GM23248 (cell line): ENCODE measurements around the gene TM9SF1. TPM values are rescaled to one million over a fixed set of nuclear protein-coding genes. Genes with fewer than 3 reads are reported as not detected.

ENCODE experiments used
- DNase-seq: peaks from one replicate; pipeline ENCODE4 v3.0.0-alpha.2; 2015
- H2AFZ ChIP-seq: fragments of 200-600 bp; sonication (generic); 2 replicates; pipeline ENCODE4 v1.6.1; 2016; ENCODE audit warnings: antibody characterized with exemption
- H3F3A ChIP-seq: fragments of 200-600 bp; sonication (generic); 2 replicates; pipeline ENCODE4 v1.6.1; 2016; ENCODE audit warnings: mild to moderate bottlenecking, antibody characterized with exemption, mixed run types; ENCODE audit not compliant: insufficient read depth
- H3K27ac ChIP-seq: fragments of 200-600 bp; sonication (generic); 2 replicates; pipeline ENCODE4 v1.5.1; 2016; ENCODE audit warnings: mild to moderate bottlenecking
- H3K27me3 ChIP-seq: fragments of 200-600 bp; sonication (generic); replicated peaks from 2 replicates; pipeline ENCODE4 v1.6.1; 2016; ENCODE audit warnings: mild to moderate bottlenecking; ENCODE audit not compliant: insufficient read depth
- H3K36me3 ChIP-seq: fragments of 200-600 bp; sonication (generic); 2 replicates; pipeline ENCODE4 v1.6.1; 2016; ENCODE audit warnings: low read depth, mild to moderate bottlenecking
- H3K4me1 ChIP-seq: fragments of 200-600 bp; sonication (generic); 2 replicates; pipeline ENCODE4 v1.6.1; 2016; ENCODE audit warnings: mild to moderate bottlenecking; ENCODE audit not compliant: insufficient read depth
- H3K4me2 ChIP-seq: fragments of 200-600 bp; sonication (generic); one replicate; pipeline ENCODE4 v1.6.1; 2016; ENCODE audit warnings: mild to moderate bottlenecking; ENCODE audit not compliant: unreplicated experiment
- H3K4me3 ChIP-seq: fragments of 200-600 bp; sonication (generic); 2 replicates; pipeline ENCODE4 v1.5.1; 2016; ENCODE audit warnings: mild to moderate bottlenecking
- H3K79me2 ChIP-seq: fragments of 200-600 bp; sonication (generic); 2 replicates; pipeline ENCODE4 v1.6.1; 2016; ENCODE audit warnings: mild to moderate bottlenecking; ENCODE audit not compliant: insufficient read depth
- H3K9ac ChIP-seq: fragments of 200-600 bp; sonication (generic); 2 replicates; pipeline ENCODE4 v1.6.1; 2016; ENCODE audit warnings: mild to moderate bottlenecking
- H3K9me2 ChIP-seq: fragments of 200-600 bp; sonication (generic); 2 replicates; pipeline ENCODE4 v1.6.1; 2016; ENCODE audit warnings: mixed run types, mild to moderate bottlenecking, moderate library complexity; ENCODE audit not compliant: insufficient read depth
- H3K9me3 ChIP-seq: fragments of 200-600 bp; sonication (generic); one replicate; pipeline ENCODE4 v1.6.1; 2017; ENCODE audit warnings: low read depth
- H4K20me1 ChIP-seq: fragments of 200-600 bp; sonication (generic); 2 replicates; pipeline ENCODE4 v1.6.0; 2016; ENCODE audit not compliant: insufficient read depth
- EZH2 ChIP-seq: fragments of 200-600 bp; sonication (generic); IDR thresholded peaks from 2 replicates; pipeline ENCODE4 v1.6.1; 2018; ENCODE audit warnings: antibody characterized with exemption, mild to moderate bottlenecking; ENCODE audit not compliant: insufficient read depth, poor library complexity, severe bottlenecking
- EZH2phosphoT487 ChIP-seq: fragments of 200-600 bp; sonication (generic); IDR thresholded peaks from 2 replicates; pipeline ENCODE4 v1.6.1; 2018; ENCODE audit warnings: antibody characterized with exemption, moderate library complexity, mild to moderate bottlenecking, low read depth; ENCODE audit not compliant: insufficient read depth
- WGBS, 2 experiments: methylation state at CpG; one replicate each; pipeline ENCODE4 v1.1.6; 2015 to 2017; ENCODE audit warnings: low lambda C conversion rate in 2 of 2, low coverage in 1 of 2; ENCODE audit errors: missing lambda C conversion rate in 2 of 2; 5-methylcytosine and 5-hydroxymethylcytosine counted together
- in situ Hi-C: fragments of 300-500 bp; cut with MboI; formaldehyde crosslinking; loops from 2 replicates; pipeline ENCODE4 v1.15.0; 2020
- polyA plus RNA-seq: library from polyadenylated mRNA; unstranded; fragments of >200 nt; fragmentation: Nextera tagmentation; extraction: Ambion mirVana; gene quantifications from 2 replicates; pipeline ENCODE4 v1.2.1, GENCODE V29; 2016
- total RNA-seq: library from RNA; depleted of rRNA; stranded (reverse); fragments of >200 nt; shearing (Covaris generic); gene quantifications from 2 replicates; pipeline ENCODE4 v1.2.3, GENCODE V29; 2014

TM9SF1 gene
- total and polyA plus RNA-seq, 2 experiments from 2014 or later: 93.8 to 102 TPM

DNA sequence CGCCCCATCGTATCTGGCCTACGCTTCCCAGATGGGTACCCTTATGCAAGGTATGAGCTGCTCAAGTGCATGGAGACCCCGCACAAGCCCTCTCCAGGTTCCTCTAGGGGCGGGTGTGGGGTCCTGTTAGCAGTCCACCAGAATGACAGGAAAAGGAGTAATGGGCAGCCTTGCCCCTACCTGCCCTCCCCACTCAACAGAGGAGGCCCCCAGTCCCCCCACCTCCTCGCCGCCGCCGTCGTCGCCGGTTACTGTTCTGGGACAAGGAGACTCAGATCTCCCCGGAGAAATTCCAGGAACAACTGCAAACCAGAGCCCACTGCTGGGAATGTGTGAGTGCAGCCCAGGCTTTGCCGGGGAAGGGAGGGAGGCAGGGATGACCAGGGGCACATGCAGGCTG lies 17.4 kb downstream of the TM9SF1 start:
- peaks cover 9% of the 10 kb centered on the region; the same call in 1 of the 2 replicates for H3K4me1 ChIP-seq
- H3K27ac ChIP-seq: no peak overlapping the region
- H3K27me3 ChIP-seq: no peaks in the 10 kb centered on the region
- no peak for DNase-seq
- H3K9me3 ChIP-seq: no peaks in the 10 kb centered on the region
- no peak overlapping the region for H2AFZ ChIP-seq
- TF ChIP-seq EZH2phosphoT487 (no peak), EZH2 (no peak)
- H3K9ac ChIP-seq: no peak overlapping the region
- H3K79me2 ChIP-seq: no peaks in the 10 kb centered on the region
- H4K20me1 ChIP-seq: no peaks in the 10 kb centered on the region
- in situ Hi-C loops: no loop called here
- no peaks in the 10 kb centered on the region for H3K9me2 ChIP-seq
- 89 to 94% methylated on average over 14 of the region's 14 CpGs for WGBS, 2 experiments
- peaks cover 28% of the 10 kb centered on the region; the same call in 1 of the 2 replicates for H3K36me3 ChIP-seq
- peaks cover 22% of the 10 kb centered on the region for H3F3A ChIP-seq
- no peak overlapping the region for H3K4me2 ChIP-seq
- H3K4me3 ChIP-seq: no peak overlapping the region

DNA sequence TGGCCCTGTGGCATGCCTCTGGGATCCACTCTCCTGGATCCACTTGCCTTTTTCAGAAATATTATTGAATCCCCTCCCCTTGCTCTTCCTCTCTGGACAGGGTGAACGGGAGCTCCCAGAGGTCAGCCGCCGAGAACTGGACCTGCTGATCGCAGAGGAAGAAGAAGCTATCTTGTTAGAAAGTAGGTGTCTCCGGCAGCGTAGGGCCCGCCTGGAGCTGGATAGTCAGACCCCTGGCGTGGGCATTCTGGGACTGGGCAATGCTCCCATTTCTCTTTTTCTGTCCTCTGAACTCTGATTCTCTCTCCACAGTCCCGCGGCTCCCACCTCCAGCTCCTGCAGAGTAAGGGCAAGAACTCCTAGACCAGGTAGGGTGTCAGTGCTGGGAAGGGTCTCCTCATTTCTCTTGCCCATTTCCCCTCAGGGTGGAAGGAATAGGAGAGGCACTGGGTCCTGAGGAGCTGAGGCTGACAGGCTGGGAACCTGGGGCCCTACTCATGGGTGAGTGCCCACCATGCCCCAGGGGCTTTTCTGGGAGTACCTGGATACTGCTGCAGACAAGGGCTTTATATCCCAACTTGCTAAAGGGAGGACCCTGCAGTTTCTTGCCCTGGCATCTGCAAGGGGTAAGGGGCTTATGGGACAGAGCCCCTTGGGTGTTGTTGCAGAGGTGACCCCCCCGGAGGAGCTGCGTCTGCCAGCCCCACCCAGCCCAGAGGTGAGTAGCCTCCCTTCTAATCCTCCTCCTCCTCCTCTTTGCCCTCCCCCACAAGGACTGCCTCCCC lies 18.0 kb downstream of the TM9SF1 start:
- Histone ChIP-seq H3K27me3 (no peaks in the 10 kb centered on the region), H3K36me3 (peaks cover 28% of the 10 kb centered on the region; the same call in 1 of the 2 replicates), H2AFZ (no peak overlapping the region), H3F3A (peaks cover 22% of the 10 kb centered on the region), H3K9me3 (no peaks in the 10 kb centered on the region), H3K9ac (no peak overlapping the region), H3K4me3 (no peak overlapping the region), H3K9me2 (no peaks in the 10 kb centered on the region), H4K20me1 (no peaks in the 10 kb centered on the region), H3K79me2 (no peaks in the 10 kb centered on the region), H3K4me2 (no peak overlapping the region), H3K4me1 (peaks cover 9% of the 10 kb centered on the region; the same call in 1 of the 2 replicates), H3K27ac (no peak overlapping the region)
- TF ChIP-seq EZH2phosphoT487 (no peak), EZH2 (no peak)
- in situ Hi-C loops: no loop called here
- no peak for DNase-seq
- 83 to 85% methylated on average over 10 to 12 of the region's 12 CpGs for WGBS, 2 experiments

DNA sequence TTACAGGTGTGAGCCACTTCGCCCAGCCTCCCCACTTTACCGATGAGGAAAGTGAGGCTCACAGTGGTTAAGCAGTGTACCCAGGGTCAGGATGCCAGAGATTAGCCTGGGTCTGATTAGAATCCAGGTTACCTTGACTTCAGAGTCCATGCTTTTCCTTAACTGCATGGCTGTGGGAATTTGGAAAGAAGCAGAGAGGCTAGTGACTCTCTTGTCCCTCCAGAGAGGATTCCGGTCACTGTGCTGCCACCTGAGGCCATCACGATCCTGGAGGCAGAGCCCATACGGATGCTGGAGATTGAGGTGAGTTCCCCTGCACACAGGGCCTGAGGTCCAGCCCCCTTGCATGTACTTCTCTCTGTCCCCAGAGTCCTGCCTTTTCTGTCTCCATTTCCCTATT lies 18.6 kb downstream of the TM9SF1 start:
- H3K79me2 ChIP-seq: no peaks in the 10 kb centered on the region
- no peak overlapping the region for H3K27ac ChIP-seq
- no peak for DNase-seq
- H3K4me3 ChIP-seq: no peak overlapping the region
- no peak overlapping the region for H3K4me2 ChIP-seq
- H3F3A ChIP-seq: peaks cover 22% of the 10 kb centered on the region
- H3K9me2 ChIP-seq: no peaks in the 10 kb centered on the region
- no peaks in the 10 kb centered on the region for H3K27me3 ChIP-seq
- no peak overlapping the region for H2AFZ ChIP-seq
- no peaks in the 10 kb centered on the region for H4K20me1 ChIP-seq
- WGBS, 2 experiments: 91 to 92% methylated on average over 5 of the region's 5 CpGs
- peaks cover 9% of the 10 kb centered on the region; the same call in 1 of the 2 replicates for H3K4me1 ChIP-seq
- TF ChIP-seq EZH2 (no peak), EZH2phosphoT487 (no peak)
- in situ Hi-C loops: no loop called here
- peaks cover 28% of the 10 kb centered on the region; the same call in 1 of the 2 replicates for H3K36me3 ChIP-seq
- H3K9ac ChIP-seq: no peak overlapping the region
- no peaks in the 10 kb centered on the region for H3K9me3 ChIP-seq

DNA sequence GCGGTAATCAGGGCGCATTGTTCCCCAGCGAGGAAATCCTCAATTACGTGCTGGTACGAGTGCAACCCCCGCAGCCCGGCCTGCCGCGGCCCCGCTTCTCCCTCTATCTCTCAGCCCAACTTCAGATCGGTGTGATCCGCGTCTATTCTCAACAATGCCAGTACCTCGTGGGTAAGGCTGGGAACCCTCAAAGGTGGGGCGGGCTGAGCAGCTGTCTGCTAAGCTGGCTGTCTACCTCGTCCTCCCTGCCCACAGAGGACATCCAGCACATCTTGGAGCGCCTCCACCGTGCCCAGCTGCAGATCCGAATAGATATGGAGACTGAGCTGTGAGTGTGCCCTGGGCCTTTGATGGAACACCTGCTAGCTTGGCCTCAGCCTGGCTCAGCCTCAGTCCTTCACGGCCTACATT lies 22.4 kb downstream of the TM9SF1 start:
- Histone ChIP-seq H3K4me3 (no peak overlapping the region), H3K4me2 (no peak overlapping the region), H4K20me1 (no peaks in the 10 kb centered on the region), H3K4me1 (no peaks in the 10 kb centered on the region), H2AFZ (no peak overlapping the region), H3K9me3 (no peaks in the 10 kb centered on the region), H3K36me3 (peaks cover 4% of the 10 kb centered on the region; the same call in 1 of the 2 replicates), H3K9ac (no peak overlapping the region), H3K9me2 (no peaks in the 10 kb centered on the region), H3K27me3 (no peaks in the 10 kb centered on the region), H3K27ac (no peak overlapping the region), H3K79me2 (no peaks in the 10 kb centered on the region), H3F3A (no peaks in the 10 kb centered on the region; the same call in 1 of the 2 replicates)
- no peak for TF ChIP-seq EZH2
- TF ChIP-seq EZH2phosphoT487: no peak
- no peak for DNase-seq
- in situ Hi-C loops: no loop called here
- 90 to 91% methylated on average over 17 to 20 of the region's 20 CpGs for WGBS, 2 experiments
